Parathyroid adenoma (tissue), 2 donors: ENCODE results near the gene ENHO.

ENCODE experiments used
- H2AFZ ChIP-seq: fragments of 300-600 bp; sonication (generic); one replicate; pipeline ENCODE4 v1.7.0; 2017; ENCODE audit warnings: antibody characterized with exemption, mild to moderate bottlenecking
- H3K27ac ChIP-seq: fragments of 300-600 bp; sonication (generic); one replicate; pipeline ENCODE4 v1.7.0; 2017
- H3K27me3 ChIP-seq: fragments of 300-600 bp; sonication (generic); one replicate; pipeline ENCODE4 v1.7.0; 2017; ENCODE audit warnings: low read length; ENCODE audit not compliant: control insufficient read depth, insufficient read depth
- H3K36me3 ChIP-seq: fragments of 300-600 bp; sonication (generic); one replicate; pipeline ENCODE4 v1.7.0; 2017; ENCODE audit warnings: low read length; ENCODE audit not compliant: control insufficient read depth, insufficient read depth
- H3K4me1 ChIP-seq: fragments of 300-600 bp; sonication (generic); one replicate; pipeline ENCODE4 v1.7.0; 2017; ENCODE audit warnings: control low read depth
- H3K4me2 ChIP-seq: fragments of 300-600 bp; sonication (generic); one replicate; pipeline ENCODE4 v1.7.0; 2017; ENCODE audit warnings: low read length
- H3K4me3 ChIP-seq: fragments of 300-600 bp; sonication (generic); one replicate; pipeline ENCODE4 v1.7.0; 2017; ENCODE audit warnings: low read depth, low read length
- H3K79me2 ChIP-seq: fragments of 300-600 bp; sonication (generic); one replicate; pipeline ENCODE4 v1.7.0; 2017; ENCODE audit warnings: control low read depth
- H3K9ac ChIP-seq: fragments of 300-600 bp; sonication (generic); one replicate; pipeline ENCODE4 v1.7.0; 2017; ENCODE audit warnings: mild to moderate bottlenecking
- H3K9me3 ChIP-seq: fragments of 300-600 bp; sonication (generic); one replicate; pipeline ENCODE4 v1.7.0; 2017; ENCODE audit warnings: low read length; ENCODE audit not compliant: control insufficient read depth
- TF ChIP-seq, protein P1 (sequence below): fragments of 300-600 bp; sonication (generic); IDR thresholded peaks from one replicate; pipeline ENCODE4 v1.7.0; 2017; ENCODE audit warnings: antibody characterized with exemption, mild to moderate bottlenecking
- donor health status: primary hyperparathyroidism.

Gene ENHO

DNA sequence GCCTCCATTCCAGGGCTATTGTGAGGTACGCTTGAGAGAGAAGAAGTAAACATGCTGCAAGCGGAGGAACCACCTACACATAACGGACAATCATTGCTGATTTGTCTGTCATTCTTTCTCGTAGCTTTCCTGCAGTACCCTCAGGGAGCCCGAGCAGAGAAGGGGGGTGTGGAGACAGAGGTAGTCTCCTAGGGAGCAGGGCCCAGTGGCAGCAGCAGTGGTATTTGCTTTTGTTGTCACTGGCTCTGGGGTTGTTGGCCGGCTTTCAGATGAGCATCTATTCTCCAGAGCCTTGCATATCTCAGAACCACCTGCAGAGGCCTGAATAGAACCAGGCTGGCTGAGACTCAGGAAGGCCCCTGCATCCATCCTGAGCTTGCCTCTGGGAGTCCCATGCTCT is 19.9 kb downstream of the ENHO start:
- Histone ChIP-seq H3K9me3 (no peaks in the 10 kb centered on the region), H3K79me2 (no peaks in the 10 kb centered on the region), H3K4me2 (no peak overlapping the region), H3K27me3 (no peaks in the 10 kb centered on the region), H3K9ac (no peak overlapping the region), H3K4me1 (no peaks in the 10 kb centered on the region), H2AFZ (no peak overlapping the region), H3K4me3 (no peak overlapping the region), H3K27ac (no peak overlapping the region), H3K36me3 (no peaks in the 10 kb centered on the region)
- TF ChIP-seq, protein P1, sequence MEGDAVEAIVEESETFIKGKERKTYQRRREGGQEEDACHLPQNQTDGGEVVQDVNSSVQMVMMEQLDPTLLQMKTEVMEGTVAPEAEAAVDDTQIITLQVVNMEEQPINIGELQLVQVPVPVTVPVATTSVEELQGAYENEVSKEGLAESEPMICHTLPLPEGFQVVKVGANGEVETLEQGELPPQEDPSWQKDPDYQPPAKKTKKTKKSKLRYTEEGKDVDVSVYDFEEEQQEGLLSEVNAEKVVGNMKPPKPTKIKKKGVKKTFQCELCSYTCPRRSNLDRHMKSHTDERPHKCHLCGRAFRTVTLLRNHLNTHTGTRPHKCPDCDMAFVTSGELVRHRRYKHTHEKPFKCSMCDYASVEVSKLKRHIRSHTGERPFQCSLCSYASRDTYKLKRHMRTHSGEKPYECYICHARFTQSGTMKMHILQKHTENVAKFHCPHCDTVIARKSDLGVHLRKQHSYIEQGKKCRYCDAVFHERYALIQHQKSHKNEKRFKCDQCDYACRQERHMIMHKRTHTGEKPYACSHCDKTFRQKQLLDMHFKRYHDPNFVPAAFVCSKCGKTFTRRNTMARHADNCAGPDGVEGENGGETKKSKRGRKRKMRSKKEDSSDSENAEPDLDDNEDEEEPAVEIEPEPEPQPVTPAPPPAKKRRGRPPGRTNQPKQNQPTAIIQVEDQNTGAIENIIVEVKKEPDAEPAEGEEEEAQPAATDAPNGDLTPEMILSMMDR, result no peak

DNA sequence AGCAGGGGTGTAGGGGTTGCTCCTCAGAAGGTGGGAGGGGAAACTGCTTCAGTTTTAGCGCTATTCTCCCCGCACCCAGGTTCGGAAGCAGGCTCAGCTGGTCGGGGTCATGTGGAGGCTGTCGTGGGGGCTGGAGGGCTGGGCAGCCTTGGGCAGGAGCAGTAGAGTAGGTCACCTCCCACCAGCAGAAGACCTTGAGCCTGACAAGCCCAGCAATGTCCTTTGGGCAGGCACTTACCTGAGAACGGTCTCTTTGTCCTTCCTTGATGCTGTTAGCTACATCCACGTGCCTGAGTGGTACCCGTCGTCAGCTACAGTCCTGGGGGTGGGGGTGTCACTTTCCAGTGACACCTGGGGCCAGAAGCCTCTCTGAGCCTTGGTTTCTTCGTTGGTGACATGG is 20.3 kb downstream of the ENHO start:
- Histone ChIP-seq H3K79me2 (no peaks in the 10 kb centered on the region), H2AFZ (no peak overlapping the region), H3K9me3 (no peaks in the 10 kb centered on the region), H3K36me3 (no peaks in the 10 kb centered on the region), H3K27me3 (no peaks in the 10 kb centered on the region), H3K4me1 (no peaks in the 10 kb centered on the region), H3K9ac (no peak overlapping the region), H3K4me2 (no peak overlapping the region), H3K27ac (no peak overlapping the region), H3K4me3 (no peak overlapping the region)
- TF ChIP-seq, protein P1, result no peak

DNA sequence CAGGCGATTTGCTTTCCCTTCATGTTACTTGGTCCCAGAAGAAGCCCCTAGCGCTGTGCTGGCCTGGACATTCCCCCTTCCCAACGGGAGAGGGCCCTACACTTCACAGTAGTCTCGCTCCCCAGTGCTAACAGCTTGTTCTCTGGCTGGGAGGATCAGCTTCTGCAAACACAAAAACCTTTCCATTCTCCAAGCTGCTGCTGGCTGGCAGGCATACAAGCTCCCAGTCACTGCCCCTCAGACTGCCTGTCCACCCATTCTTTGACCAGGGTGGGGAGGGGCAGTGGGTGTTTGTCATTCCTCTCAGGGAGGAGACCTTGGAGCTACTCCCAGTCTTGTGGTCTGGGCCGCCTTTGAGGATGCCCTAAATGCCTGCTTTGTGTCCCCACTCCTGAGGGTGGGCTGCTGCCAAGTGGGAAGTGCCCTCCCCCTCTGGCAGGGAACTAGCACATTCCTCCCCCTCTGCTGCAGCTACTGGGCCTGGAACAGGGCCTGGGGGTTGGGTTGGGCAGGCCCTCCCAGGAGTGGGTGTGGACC is 20.8 kb downstream of the ENHO start:
- no peaks in the 10 kb centered on the region for H3K36me3 ChIP-seq
- H3K4me1 ChIP-seq, result no peaks in the 10 kb centered on the region
- TF ChIP-seq, protein P1, result no peak
- H3K4me3 ChIP-seq, result no peak overlapping the region
- no peak overlapping the region for H2AFZ ChIP-seq
- H3K27ac ChIP-seq, result no peak overlapping the region
- H3K4me2 ChIP-seq, result no peak overlapping the region
- no peak overlapping the region for H3K9ac ChIP-seq
- no peaks in the 10 kb centered on the region for H3K27me3 ChIP-seq
- H3K9me3 ChIP-seq, result no peaks in the 10 kb centered on the region
- H3K79me2 ChIP-seq, result no peaks in the 10 kb centered on the region

DNA sequence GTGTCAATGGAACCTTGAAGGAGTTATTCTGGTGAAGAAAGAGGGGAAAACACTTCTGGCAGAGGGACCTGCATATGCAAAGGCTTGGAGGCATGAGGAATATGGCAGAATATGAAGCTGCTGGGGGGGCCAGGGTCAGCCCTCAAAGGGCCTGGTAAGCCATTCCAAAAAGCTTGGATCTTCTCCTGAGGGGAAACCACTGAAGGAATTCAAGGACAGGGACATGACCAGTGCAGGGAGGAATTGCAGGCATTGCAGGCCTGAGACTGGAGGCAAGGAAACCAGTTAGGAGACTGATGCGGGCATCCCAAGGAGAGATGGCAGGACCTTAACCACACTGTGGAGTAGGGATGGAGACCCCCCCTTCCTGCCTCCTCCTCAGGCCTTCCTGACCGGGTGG is 21.4 kb downstream of the ENHO start:
- TF ChIP-seq, protein P1, result no peak
- Histone ChIP-seq H2AFZ (no peak overlapping the region), H3K4me3 (no peak overlapping the region), H3K27ac (no peak overlapping the region), H3K79me2 (no peaks in the 10 kb centered on the region), H3K4me2 (no peak overlapping the region), H3K9me3 (no peaks in the 10 kb centered on the region), H3K27me3 (no peaks in the 10 kb centered on the region), H3K36me3 (no peaks in the 10 kb centered on the region), H3K4me1 (no peaks in the 10 kb centered on the region), H3K9ac (no peak overlapping the region)

DNA sequence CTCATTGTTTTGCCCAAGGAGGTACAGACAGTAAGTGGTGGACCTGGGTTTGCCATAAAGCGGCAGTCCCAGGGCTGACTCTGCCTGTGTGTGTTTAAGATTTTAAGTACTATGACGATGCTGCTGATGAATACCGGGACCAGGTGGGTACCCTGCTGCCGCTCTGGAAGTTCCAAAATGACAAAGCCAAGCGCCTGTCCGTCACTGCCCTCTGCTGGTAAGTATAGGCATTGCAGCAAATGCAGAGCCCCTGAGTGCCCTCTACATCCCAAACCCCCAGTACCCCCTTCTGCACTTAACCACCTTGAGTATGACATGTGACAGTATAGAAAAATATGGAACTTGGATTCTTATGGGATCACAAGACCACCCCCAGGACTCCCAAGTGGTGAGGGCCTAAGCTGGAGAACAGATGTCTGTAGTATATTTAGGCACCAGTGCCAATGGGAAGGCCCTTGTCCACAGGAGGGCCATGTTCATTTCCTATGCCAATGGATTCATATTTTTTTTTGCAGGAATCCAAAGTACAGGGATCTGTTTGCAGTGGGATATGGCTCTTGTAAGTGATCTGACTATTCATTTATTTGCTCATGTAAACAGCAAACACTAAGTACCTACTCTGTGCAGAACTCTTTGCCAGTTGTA is 22.0 kb downstream of the ENHO start:
- Histone ChIP-seq H3K36me3 (no peaks in the 10 kb centered on the region), H3K4me3 (no peak overlapping the region), H3K9me3 (no peaks in the 10 kb centered on the region), H3K27me3 (no peaks in the 10 kb centered on the region), H3K9ac (no peak overlapping the region), H3K79me2 (no peaks in the 10 kb centered on the region), H3K4me1 (no peaks in the 10 kb centered on the region), H3K4me2 (no peak overlapping the region), H3K27ac (no peak overlapping the region), H2AFZ (no peak overlapping the region)
- TF ChIP-seq, protein P1, result peak; percentile 89
